Nephron (organoid): ENCODE data around the gene CALHM2.

Experiments
- H3K27ac Mint-ChIP-seq, 3 experiments: 2 replicates each; pipeline ENCODE4 v1.8.0; 2020; ENCODE audit warnings: mixed read lengths in 3 of 3, mild to moderate bottlenecking in 2 of 3, moderate library complexity in 1 of 3
- H3K27me3 Mint-ChIP-seq: 2 replicates; pipeline ENCODE4 v1.8.0; 2021; ENCODE audit warnings: low read depth, mild to moderate bottlenecking, moderate library complexity, mixed read lengths
- H3K36me3 Mint-ChIP-seq: 2 replicates; pipeline ENCODE4 v1.8.0; 2020; ENCODE audit warnings: low read depth, mixed read lengths
- H3K4me1 Mint-ChIP-seq: 2 replicates; pipeline ENCODE4 v1.8.0; 2020; ENCODE audit warnings: mixed read lengths
- H3K4me3 Mint-ChIP-seq, 3 experiments: 2 replicates each; pipeline ENCODE4 v1.8.0; 2020; ENCODE audit warnings: mild to moderate bottlenecking in 3 of 3, mixed read lengths in 3 of 3, moderate library complexity in 2 of 3
- H3K9me3 Mint-ChIP-seq: 2 replicates; pipeline ENCODE4 v1.8.0; 2020; ENCODE audit warnings: mixed read lengths
- CTCF ChIP-seq, 3 experiments: fragments of 200-600 bp; sonication (generic); IDR thresholded peaks; one replicate each; pipeline ENCODE4 v1.5.0; 2021; ENCODE audit warnings: antibody characterized with exemption in 3 of 3; ENCODE audit not compliant: unreplicated experiment in 3 of 3

Gene CALHM2

GRCh38 chr10:103431902-103432301 is 20.3 kb downstream of the CALHM2 start:
- H3K4me3 Mint-ChIP-seq = no peak overlapping the region
- H3K9me3 Mint-ChIP-seq = no peaks in the 10 kb centered on the region
- H3K27ac Mint-ChIP-seq = no peak overlapping the region

GRCh38 chr10:103429647-103430046 is 22.5 kb downstream of the CALHM2 start:
- H3K4me3 Mint-ChIP-seq = no peak overlapping the region
- H3K4me1 Mint-ChIP-seq = no peaks in the 10 kb centered on the region
- TF ChIP-seq CTCF (IDR thresholded peaks at IDR 0.05; ENCODE audit: unreplicated experiment in 3 of 3) = no peak
- H3K36me3 Mint-ChIP-seq = peaks cover 70% of the 10 kb centered on the region
- H3K27ac Mint-ChIP-seq = no peak overlapping the region
- no peaks in the 10 kb centered on the region for H3K27me3 Mint-ChIP-seq
- H3K9me3 Mint-ChIP-seq = no peaks in the 10 kb centered on the region

More at GRCh38 chr10:103431902-103432301, 20.3 kb downstream of the CALHM2 start:
- TF ChIP-seq CTCF (IDR thresholded peaks at IDR 0.05; ENCODE audit: unreplicated experiment in 3 of 3) = no peak
- Mint-ChIP-seq H3K27me3 (no peaks in the 10 kb centered on the region), H3K4me1 (no peaks in the 10 kb centered on the region), H3K36me3 (peaks cover 72% of the 10 kb centered on the region)

- Mint-ChIP-seq H3K4me1 (no peaks in the 10 kb centered on the region), H3K9me3 (no peaks in the 10 kb centered on the region), H3K27ac (no peak overlapping the region), H3K27me3 (no peaks in the 10 kb centered on the region), H3K36me3 (peaks cover 75% of the 10 kb centered on the region), H3K4me3 (no peak overlapping the region)
- no peak for TF ChIP-seq CTCF (IDR thresholded peaks at IDR 0.05; ENCODE audit: unreplicated experiment in 3 of 3)
These were observed 23.1 kb downstream of the CALHM2 start for GRCh38 chr10:103428989-103429643.

- peaks cover 78% of the 10 kb centered on the region for H3K36me3 Mint-ChIP-seq
- no peaks in the 10 kb centered on the region for H3K4me1 Mint-ChIP-seq
- no peaks in the 10 kb centered on the region for H3K27me3 Mint-ChIP-seq
- no peak for TF ChIP-seq CTCF (IDR thresholded peaks at IDR 0.05; ENCODE audit: unreplicated experiment in 3 of 3)
- no peak overlapping the region for H3K4me3 Mint-ChIP-seq
- H3K9me3 Mint-ChIP-seq = no peaks in the 10 kb centered on the region
- no peak overlapping the region for H3K27ac Mint-ChIP-seq
These were observed 24.3 kb downstream of the CALHM2 start for GRCh38 chr10:103427866-103428265.

GRCh38 chr10:103423748-103424147 is 28.4 kb downstream of the CALHM2 start:
- Mint-ChIP-seq H3K36me3 (peaks cover 74% of the 10 kb centered on the region), H3K4me3 (no peak overlapping the region), H3K27me3 (no peaks in the 10 kb centered on the region), H3K9me3 (no peaks in the 10 kb centered on the region), H3K27ac (no peak overlapping the region), H3K4me1 (no peaks in the 10 kb centered on the region)
- TF ChIP-seq CTCF (IDR thresholded peaks at IDR 0.05; ENCODE audit: unreplicated experiment in 3 of 3) = no peak

- Mint-ChIP-seq H3K27me3 (no peaks in the 10 kb centered on the region), H3K4me1 (no peaks in the 10 kb centered on the region), H3K4me3 (no peak overlapping the region), H3K9me3 (no peaks in the 10 kb centered on the region), H3K27ac (no peak overlapping the region), H3K36me3 (peaks cover 85% of the 10 kb centered on the region)
- no peak for TF ChIP-seq CTCF (IDR thresholded peaks at IDR 0.05; ENCODE audit: unreplicated experiment in 3 of 3)
These were observed 33.1 kb downstream of the CALHM2 start for GRCh38 chr10:103419101-103419500.
